NCI-H82 treated with DMSO at 0.1 percent for 48 hours (cell line): ENCODE measurements around the gene PSMG2.
"Not testable (repeated sequence)": the region's sequence is repeated elsewhere in the genome, so short reads cannot be mapped to it uniquely, and the experiment has no call there.

Experiments
- DNase-seq: peaks from one replicate; lab custom pipeline; 2025; ENCODE audit not compliant: unreplicated experiment; lab: John Stamatoyannopoulos, UW

Gene PSMG2

DNA sequence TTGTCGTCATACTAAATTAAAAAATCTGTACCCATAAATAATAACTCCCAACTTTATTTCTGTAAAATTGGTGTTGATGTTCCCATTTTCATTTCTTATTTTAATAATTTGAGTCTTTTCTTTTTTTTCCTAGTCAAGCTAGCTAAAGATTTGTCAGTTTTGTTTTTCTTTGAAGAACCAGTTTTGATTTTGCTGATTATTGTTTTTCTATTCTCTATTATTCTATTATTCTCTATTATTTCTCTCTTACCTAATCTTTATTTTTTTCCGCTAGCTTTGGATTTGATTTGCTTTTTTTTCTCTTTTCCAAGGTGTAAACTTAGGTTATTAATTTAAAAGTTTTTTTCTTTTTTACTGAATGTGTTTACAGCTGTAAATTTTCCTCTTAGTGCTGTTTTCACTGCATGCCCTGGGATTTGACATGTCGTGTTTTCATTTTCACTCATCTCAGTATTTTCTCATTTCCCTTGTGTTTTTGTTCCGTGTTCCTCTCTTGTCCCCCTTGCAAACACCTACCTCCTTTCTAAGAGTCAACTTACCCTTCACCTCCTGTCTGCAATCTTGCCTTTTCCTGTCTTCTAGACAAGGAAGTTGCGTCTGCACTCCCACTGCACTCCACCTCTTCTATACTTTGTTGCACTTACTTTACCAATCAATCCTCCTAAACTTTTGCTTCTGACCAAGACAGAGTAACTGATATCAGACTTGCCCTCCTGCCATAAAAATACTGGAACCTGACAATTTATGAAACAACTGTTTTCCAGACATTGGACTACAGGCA is 18.8 kb downstream of the PSMG2 start:
- no peak for DNase-seq

DNA sequence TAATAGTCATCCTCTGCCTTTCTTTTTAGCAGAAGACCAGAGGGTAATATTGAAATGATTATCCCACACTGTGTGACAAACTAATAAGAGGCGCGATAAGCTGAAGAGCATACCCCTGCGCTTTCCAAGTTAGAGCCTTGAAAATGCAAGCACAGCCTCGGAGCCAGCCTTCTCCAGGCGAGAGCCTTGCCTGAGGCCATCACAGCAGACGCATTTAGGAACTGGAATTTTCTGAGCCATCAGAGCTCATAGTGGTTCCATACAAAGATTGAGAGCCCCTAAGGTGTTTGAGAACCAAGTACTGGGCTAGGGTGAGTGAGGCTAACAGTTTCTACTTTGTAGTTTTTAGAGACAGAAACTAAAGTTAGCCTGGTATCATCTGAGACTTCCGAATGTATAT is 19.9 kb downstream of the PSMG2 start:
- DNase-seq: no peak

DNA sequence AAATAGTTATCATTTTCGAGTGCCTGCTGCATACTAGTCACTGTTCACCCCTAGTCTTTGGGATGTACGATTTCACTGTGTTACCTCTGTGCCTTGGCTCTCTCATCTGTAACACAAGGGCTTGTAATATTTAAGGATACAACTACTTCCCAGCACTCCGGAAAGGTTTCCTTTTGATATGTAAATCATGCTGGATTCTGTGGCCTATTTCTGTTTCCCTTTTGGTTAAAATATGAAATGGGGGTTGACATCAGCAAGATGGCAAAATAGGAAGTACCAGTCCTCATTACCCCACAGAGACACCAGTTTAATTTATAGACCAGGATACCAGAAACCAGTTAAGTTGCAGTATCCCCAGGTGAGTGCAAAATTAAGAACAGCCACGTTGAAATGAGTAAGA is 23.5 kb downstream of the PSMG2 start:
- no peak for DNase-seq

DNA sequence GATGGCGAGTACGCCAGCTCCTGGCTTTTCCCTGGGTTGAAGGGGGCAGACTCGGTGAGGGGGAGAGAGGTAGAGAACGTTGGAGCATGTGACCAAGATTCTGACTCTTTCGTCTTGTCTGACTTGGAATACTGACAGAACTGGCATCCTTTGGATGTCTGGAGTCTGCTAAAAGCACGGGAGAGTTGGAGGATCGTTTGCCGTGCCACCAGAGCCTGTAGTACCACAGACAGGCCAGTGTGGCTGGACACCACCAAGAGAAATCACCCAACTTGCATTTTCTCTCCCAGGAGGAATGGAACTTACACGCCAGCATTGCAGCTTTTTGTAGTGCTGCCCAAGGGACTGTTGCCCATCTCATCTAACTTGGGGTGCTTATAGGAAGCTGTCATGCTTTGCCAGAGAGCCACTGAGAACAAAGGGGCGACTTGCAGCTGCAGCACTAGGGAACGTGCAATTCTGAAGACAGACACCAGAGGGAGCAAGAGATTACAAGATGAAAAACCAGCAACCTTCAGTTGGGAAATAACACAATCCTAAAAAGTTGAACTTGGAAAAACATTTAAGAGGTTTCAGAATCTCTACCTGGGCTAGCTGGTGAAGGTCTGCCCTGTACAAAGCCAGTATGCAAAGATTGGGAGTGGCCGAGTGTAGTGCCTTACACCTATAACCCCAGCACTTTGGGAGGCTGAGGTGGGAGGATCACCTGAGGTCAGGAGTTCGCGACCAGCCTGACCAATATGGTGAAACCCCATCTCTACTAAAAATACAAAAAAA is 24.1 kb downstream of the PSMG2 start:
- DNase-seq: peak; percentile 61

DNA sequence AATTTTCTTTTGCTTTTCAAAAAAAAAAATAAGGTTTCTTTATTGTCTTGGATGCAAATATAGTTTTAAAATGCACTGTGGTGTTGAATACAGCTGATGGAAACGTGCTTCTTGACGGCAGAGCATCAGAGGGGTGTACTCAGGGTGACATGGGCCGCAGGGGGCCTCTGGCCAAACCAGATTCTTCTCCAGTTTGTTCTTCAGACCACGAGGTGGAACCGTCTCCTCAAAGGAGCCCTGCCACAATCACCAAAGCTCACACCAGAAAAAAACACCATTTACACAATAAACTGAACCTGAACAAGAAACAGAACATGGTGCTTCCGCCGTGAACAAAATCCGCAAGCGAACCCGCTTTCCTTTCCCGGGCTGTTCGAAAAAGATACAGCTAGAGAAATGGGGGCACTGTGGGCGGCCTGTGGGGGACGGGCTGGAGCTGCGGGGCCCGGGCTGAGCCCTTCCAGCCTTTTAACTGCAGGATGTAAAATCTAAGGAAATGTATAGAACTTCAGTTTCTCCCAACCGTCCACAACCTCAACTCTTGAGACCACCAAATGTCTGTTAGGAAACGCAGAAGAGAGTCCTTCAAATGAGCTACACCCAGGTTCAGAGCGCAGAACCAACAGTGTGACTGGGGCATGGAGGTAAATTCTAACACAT is 34.5 kb downstream of the PSMG2 start:
- no peak for DNase-seq

DNA sequence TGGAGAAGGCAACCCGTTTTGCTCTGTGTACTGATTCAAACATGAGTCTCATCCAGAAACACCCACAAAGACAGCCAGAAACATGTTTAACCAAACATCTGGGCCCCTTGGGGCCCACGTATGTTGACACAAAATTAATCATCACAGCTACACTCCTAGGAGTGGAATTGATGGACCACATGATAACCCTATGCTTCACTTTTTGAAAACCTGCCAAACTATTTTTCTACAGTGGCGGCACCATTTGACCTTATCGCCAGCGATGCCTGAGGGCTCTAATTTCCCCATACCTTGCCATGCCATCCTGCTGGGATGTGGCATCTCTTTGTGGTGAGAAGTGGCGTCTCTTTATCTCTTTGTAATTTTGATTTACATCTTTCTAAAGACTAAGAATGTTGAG is 38.5 kb downstream of the PSMG2 start:
- DNase-seq: no peak

DNA sequence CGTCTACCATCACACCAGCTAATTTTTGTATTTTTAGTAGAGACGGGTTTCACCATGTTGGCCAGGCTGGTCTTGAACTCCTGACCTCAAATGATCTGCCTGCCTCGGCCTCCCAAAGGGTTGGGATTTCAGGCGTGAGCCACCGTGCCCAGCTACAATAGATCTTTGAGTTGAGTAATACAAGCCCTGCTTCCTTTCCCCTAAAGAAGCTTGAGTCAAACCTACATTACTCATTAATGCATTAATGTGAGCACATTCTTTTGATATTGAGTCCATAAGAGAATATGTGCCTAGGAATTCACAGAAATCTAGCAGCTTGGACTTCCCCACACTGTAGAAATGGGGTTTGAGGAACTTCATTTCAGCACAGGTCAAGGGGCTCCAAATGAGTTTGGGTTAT is 39.6 kb downstream of the PSMG2 start:
- DNase-seq: no peak

DNA sequence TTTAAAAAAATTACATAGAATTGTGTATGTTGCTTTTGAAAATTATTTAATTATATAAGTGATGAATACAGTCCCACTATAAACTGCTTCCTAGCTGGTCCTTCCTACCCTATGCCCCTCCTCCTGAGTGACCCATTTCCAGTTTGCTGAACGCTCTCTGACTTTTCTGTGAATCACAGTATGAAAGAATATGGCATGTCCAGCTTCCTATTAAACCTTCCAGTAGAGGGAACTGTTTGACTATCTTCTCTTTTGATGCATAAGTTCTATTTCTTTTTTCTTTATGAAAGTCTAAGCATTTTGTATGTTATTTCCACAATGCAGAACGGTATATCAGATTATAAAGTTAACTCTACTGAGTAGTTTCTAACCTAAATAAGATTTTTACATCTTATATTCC is 41.3 kb downstream of the PSMG2 start:
- DNase-seq: no peak

DNA sequence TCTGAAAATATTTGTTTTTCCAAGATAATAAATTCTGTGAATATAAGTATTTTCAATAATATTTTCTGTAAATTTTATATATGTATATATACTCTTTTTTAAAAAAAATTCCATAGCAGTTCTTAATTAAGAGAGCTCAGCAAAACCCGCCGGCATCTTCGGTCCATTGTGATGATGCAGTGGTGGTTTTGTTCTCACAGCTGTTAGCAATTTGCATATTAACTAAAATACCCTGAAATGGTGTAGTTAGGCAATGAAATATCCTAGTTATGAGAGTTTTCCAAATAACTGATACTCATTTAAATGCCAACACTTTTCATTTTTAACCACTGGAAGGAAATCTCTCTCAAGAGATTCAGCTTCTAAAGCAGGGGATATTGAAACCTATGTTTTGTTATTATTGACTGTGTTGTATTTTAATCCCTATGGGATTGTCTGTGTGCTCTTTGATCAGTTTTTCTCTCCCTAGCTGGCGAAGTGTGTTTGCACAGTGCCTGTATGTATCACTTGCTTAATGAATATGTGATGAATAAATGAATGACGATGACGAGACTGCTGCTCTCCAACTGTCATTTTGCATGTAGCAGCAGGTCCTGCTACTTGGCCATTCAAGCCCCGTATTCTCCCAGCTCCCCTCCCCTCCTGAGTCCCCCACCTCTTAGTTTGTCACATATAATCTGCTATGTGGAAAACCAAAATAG is 42.4 kb downstream of the PSMG2 start:
- DNase-seq: no peak

DNA sequence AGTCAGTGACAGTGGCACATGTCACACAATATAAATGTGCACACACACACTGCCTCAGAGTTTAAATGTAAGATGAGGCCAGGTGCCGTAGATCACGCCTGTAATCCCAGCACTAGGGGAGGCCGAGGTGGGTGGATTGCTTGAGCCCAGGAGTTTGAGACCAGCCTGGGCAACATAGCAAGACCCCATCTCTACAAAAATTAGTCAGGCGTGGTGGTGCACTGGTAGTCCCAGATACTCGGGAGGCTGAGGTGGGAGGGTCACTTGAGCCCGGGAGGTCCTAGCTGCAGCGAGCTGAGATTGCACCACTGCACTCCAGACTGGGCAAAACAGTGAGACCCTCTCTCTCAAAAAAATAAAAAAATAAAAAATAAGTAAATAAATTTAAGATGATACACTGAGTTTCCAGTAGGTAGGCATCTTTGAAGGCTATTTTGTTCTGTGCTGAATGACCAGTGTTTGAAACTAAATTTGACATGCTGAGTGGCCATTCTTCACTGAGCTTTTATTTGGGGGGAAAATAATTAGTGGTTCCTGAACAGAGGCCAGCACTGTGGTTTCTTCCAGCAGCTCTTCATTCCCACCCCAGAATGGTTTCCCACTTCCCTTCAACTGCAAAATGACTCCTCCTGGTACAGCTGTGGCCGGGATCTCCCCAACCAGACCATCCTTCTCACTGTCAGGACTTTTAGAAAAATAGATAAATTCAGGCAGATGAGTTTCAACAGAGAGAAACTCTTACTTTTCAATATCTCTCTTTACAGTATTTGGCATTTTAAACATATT is 44.9 kb downstream of the PSMG2 start:
- DNase-seq: no peak

DNA sequence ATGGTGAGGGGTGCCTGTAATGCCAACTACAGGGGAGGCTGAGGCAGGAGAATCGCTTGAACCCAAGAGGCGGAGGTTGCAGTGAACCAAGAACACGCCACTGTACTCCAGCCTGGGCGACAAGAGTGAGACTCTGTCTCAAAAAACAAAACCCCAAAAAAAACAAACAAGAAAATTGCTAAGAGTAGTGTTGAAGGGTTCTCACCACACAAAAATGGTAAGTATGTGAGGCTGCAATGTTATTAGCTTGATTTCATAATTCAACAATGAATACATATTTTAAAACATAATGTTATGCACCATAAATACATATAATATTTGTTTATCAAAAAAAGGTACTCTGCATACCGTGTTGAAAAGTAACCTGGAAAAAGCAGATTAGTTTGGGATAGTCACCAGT is 45.8 kb downstream of the PSMG2 start:
- DNase-seq: no peak

DNA sequence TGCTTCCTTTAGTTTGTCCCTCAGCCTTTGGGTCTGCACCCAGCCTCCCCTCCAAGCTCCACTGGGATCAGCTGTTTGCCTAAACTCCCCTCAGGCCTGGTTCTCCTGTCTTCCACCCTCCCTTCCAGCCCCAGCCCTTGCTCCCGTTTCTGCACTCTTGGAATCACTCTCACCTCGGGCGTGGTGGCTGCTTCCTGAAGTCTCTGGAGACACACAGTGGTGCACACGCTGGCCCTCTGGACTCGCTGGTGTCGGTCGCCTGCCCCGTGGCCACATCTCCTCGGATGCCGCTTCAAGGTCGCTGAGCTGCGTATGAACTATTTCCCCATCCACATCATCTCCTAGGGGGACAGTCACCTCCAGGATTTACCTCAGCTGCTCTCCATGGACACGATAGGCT is 46.3 kb downstream of the PSMG2 start:
- no peak for DNase-seq

DNA sequence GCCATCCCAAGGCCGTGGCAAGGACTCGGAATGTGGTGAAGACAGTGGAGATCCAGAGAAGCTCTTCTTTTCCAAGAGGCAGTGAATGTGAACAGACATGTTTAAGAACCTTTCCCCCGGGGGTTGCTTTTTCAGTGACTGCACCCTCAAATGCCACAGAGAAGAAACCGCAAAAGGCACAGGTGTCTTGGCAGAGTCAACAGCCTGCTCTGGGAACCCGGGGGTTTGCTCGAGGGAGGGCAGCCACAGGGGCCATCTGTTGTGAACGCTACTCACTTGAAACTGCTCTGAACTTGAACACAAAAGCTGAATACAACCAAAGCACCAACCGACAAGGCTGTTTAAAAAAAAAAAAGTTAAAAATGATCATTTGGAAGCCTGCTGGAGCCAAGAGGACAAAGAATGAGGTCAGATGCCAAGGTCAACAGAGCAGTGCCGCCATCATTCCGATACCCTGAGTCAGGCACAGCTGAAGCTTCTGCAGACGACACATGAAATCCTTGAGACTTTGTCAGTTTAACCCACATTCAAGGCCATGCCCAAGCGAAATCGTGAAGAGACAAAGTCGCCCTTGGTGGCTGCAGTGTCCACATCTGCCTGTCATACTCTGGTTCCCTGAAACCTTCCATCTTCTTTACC is 47.4 kb downstream of the PSMG2 start:
- DNase-seq: no peak

DNA sequence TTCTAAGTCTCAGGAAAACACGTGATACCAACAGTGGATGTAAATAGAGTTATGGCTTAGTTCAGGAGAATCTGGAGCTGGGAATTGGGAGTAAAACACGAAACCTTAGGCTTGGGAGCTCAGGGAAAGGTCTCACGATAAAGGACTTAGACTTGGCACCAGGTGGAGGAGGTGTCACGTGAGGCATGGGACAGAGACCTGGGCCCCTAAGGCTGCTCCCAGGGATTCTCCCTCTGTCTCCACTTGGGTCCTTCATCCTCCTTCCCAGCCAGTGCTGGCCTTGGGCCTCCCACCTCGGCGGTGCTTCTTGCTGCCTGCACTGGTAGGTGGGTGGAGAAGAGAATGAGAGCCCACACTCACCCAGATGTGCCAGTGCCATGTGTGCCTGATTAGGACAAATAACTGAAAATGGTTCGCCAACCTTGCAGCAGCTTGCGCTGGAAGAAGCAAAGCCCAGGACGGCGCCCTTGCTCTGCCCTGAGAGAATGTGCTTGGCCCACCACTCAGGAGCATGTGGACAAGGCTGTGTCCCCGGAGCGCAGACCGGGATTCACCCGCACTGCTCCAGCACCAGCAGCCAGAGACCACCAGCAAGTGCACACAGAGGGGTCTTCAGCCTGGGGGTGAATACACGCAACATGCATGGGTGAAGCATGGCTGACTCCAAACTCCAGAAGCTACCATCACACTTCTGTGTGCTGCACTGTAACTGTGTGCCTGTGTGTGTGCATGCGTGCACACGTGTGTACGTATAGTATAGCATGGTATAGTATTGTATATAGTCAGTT is 48.1 kb downstream of the PSMG2 start:
- DNase-seq: no peak

DNA sequence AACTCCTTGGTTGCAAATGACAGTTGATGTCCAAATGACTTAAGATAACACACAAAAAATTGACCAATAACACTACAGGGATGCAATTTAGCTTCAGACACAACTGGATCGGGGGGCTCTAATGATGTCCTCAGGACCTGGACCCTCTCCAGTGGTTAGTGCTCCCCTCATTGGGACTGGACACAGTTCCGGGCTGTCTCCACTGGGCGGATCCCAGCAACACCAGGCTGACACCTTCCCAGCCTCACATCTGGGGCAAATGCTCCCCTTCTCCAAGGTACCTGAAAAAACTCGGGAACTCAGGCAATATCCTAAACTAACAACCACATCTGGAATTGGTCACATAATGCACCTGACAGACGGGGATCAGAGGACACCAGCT is 48.7 kb downstream of the PSMG2 start:
- DNase-seq: no peak

DNA sequence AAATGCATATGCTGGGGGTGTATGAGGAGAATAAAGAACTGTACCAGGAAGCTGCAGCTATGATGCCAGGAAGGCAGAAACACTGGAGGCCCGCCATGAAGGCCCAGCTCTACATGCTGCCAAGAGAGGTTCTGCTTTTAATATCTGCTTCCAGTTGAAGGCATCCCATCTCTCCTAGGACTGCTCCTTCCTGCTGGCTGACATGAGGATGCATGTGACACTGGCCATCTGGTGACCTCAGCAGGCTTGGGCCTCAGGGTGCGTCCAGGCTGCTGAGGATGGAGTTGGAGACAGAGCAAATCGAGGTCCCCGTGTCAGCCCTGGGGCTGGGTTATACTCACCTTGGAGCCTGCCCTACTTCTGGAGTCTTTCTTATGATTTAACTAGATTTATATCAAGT is 49.0 kb downstream of the PSMG2 start:
- DNase-seq: no peak

DNA sequence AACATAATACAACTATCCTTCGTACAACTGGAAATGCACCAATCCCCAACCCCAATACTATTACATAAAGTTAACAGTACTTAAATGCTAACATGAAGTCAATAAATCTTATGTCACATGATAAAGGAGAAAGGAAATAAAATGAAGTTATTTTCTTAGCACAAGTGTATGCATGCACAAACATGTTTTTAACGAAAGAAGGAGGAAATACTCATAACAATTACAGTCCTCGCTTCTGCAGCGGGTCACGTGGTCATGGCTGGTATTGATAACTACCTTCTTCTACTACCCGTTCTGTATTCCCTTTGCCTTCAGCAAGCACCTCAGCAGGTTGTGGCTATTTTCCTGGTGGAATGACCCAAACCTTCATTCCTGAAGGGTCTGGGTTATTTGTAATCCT is 51.7 kb downstream of the PSMG2 start:
- DNase-seq: no peak

DNA sequence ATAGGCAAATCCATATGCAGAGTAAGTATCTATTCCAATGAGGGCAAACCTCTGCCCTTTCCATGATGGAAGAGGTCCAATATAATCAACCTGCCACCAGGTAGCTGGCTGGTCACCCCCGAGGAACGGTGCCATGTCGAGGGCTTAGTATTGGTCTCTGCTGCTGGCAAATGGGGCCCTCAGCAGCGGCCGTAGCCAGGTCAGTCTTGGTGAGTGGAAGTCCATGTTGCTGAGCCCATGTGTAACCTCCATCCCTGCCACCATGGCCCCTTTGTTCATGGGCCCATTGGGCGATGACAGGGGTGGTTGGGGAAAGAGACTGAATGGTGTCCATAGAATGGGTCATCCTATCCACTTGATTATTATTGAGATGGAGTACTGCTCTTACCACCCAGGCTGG is 52.8 kb downstream of the PSMG2 start:
- DNase-seq: not testable (repeated sequence)

DNA sequence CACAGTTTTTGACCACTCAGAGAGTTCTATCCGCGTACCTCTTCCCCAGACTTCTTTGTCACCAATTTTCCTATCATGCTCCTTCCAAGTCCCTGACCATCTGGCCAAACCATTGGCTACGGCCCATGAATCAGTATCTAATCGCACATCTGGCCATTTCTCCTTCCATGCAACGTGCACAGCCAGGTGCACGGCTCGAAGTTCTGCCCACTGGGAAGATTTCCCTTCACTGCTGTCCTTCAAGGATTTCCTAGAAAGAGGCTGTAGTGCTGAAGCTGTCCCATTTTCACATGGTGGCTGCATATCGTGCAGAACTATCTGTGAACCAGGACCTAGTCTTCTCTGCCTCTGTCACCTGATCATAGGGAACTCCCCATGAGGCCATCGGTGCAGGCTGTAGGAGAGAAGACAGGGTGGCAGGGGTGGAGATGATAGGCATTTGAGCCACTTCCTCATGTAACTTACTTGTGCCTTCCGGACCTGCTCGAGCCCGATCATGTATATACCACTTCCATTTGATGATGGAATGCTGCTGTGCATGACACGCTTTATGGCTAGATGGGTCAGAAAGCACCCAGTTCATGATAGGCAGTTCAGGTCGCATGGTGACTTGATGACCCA is 53.9 kb downstream of the PSMG2 start:
- DNase-seq: not testable (repeated sequence)
